GM23248 (cell line): Measurements from ENCODE around the gene LIMCH1.

Experiments used
- EZH2 ChIP-seq: fragments of 200-600 bp; sonication (generic); IDR thresholded peaks from 2 replicates; pipeline ENCODE4 v1.6.1; 2018; ENCODE audit warnings: antibody characterized with exemption, mild to moderate bottlenecking; ENCODE audit not compliant: insufficient read depth, poor library complexity, severe bottlenecking
- EZH2phosphoT487 ChIP-seq: fragments of 200-600 bp; sonication (generic); IDR thresholded peaks from 2 replicates; pipeline ENCODE4 v1.6.1; 2018; ENCODE audit warnings: antibody characterized with exemption, moderate library complexity, mild to moderate bottlenecking, low read depth; ENCODE audit not compliant: insufficient read depth

DNA sequence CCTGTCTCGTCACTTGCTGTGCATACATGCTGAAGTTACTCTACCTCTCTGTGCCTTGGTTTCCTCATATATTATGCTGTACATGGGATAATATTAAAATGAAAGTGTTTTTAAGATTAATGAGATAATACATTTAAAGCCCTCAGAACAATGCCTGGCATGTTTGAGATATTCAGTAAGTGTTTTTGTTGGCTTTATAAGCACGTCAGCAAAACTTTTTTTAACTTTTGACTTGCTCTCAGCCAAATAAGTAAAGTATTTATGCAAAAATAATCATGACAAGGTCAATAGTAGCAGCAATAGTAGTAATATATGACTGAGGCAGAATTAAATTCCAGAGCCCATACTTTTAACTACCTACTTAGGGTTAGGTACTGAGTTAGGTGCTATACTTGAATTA is 29.2 kb downstream of the LIMCH1 start:
- TF ChIP-seq EZH2phosphoT487 (no peak), EZH2 (no peak)
